GM12874 (cell line): ENCODE data around the gene ZNF32.

Experiments used
- CTCF ChIP-seq: IDR thresholded peaks from 2 replicates; pipeline ENCODE4 v1.5.1; 2011; ENCODE audit warnings: low read depth, mild to moderate bottlenecking, control low read depth, low read length, moderate library complexity; ENCODE audit not compliant: insufficient read depth

ZNF32 gene

DNA sequence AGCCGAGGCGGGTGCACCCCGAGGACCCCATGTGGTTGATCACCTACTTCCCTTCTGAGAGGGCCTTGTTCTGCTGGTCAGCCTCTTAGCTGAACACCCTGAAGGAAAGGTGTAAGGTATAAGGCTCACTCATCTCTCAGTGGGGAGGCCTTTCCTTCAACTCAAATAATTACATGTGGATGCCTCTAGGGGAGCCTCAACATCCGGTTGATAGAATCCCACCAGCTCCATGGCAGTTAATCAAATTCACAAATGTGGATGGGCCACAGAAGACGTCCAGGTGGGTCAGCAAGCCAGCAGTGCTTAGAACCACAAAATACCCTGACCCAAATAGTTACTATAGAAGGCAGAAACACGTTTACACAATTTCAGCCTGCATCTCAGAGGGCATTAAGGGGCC is 37.7 kb upstream of the ZNF32 start:
- TF ChIP-seq CTCF = 0 out of 2 replicates have a peak, but pooled peaks have one; percentile 7

DNA sequence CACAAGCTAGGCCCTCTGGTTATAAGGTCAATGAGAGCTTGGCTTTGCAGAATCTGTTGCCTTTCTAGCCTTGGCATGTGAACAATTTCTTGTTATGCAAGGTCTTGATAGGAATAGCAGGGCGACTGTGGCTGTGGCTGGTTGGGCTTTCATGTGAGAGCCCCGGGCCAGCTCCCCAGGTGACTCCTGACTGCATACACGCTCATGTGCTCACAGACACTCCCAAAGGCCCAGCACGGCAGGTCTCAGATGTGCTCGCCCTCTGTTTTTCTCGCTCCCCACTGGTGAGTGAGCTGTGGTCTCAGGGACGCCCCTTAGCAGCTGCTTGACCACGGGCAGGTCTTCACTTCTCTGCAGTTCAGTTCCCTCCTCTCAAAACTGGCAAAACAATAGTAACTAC is 37.1 kb upstream of the ZNF32 start:
- TF ChIP-seq CTCF = no peak

- TF ChIP-seq CTCF = no peak
Observed at GRCh38 chr10:43684292-43684559, 35.5 kb upstream of the ZNF32 start.

GRCh38 chr10:43683451-43684291 is 35.0 kb upstream of the ZNF32 start:
- TF ChIP-seq CTCF = peak; percentile 65

DNA sequence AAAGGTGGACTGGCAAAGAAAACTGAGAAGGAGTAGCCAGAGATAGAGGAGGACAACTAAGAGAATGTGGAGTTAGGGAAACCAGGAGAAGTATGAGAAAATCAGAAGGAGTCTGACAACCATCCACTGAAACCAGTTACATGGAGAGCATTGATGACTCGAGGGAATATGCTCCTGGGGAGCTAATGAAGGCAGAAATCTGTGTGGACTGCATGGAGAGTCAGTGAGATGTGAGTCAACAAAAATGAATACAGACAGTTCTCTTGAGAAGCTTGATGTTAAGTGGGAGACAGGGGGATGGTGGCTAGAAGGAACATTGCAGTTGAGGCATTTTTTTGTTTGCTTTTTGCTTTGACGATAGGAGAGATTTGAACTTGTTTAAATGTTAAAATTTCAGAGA is 34.3 kb upstream of the ZNF32 start:
- no peak for TF ChIP-seq CTCF

GRCh38 chr10:43681721-43682120 is 33.0 kb upstream of the ZNF32 start:
- TF ChIP-seq CTCF = no peak

DNA sequence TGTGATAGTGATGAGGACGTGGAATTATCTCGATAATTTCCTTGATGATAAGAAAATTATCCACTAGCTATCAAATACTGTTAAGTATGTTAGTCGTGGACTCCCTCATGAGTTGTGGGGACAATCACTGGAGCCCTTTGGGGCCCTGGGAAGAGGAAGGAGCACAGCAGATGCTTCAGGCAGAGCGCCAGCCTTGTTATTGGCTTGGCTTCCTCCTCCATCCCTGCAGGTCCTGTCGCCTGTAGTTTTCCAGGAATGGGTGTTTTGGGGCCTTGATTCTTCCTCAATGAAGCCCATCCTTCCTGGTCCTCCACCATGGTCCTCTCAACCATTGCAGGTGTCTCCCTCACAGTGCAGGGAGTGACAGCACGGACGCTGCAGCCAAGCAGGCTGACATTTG is 32.5 kb upstream of the ZNF32 start:
- TF ChIP-seq CTCF = no peak

DNA sequence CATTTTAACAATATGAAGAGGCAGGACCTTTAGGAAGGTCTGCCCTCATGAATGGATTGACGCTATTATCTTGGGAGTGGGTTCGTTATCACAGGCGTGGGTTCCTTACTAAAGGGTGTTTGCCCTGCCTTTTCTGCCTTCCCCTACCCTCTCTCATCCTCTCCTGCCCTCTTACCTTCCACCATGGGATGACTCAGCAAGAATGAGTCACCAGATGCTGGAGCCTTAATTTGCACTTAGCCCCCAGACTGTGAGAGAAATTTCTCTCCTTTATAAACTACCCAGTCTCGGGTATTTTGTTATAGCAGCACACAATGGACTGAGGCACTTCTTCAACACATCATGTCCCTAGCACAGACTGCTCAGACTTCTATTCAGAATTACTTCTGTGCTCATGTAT is 31.4 kb upstream of the ZNF32 start:
- no peak for TF ChIP-seq CTCF
